ENCODE data around the gene GBP3. TPM values are rescaled to one million over a fixed set of nuclear protein-coding genes. Genes with fewer than 3 reads are reported as not detected.

GBP3 gene
- polyA plus RNA-seq, 2 of the 4 experiments (the other 2 are of a cell fraction): 0.98 to 1.9 TPM

GRCh38 chr1:88973520-88974137 is 49.0 kb downstream of the GBP3 start:
- Histone ChIP-seq H3K4me1 (no peaks in the 10 kb centered on the region), H3K9me3 (no peaks in the 10 kb centered on the region), H3K4me3 (no peak overlapping the region), H3K4me2 (no peak overlapping the region), H3K27ac (no peak overlapping the region)
- ChIA-PET CTCF (interaction anchor here (0.8 to 4.1 kb wide), 8 partner anchors 11 to 481 kb away, joined by 3 to 18 read pairs (median 4); no protein-coding TSS in a partner anchor), POLR2A (no interaction called here)
- DNase-seq (ENCODE audit: low read depth in 1 of 2, low spot score in 1 of 2): peak; percentile 6 to 25
- WGBS (ENCODE audit: missing lambda C conversion rate): 3% methylated on average over 2 of the region's 2 CpGs
- ATAC-seq: peak in 1 of 2 experiments; percentile 60; a peak in 3 of 6 replicates
- no peak for TF ChIP-seq HOXB5 (CRISPR knock-in tag; IDR thresholded peaks at IDR 0.05)
- TF ChIP-seq, protein P1, sequence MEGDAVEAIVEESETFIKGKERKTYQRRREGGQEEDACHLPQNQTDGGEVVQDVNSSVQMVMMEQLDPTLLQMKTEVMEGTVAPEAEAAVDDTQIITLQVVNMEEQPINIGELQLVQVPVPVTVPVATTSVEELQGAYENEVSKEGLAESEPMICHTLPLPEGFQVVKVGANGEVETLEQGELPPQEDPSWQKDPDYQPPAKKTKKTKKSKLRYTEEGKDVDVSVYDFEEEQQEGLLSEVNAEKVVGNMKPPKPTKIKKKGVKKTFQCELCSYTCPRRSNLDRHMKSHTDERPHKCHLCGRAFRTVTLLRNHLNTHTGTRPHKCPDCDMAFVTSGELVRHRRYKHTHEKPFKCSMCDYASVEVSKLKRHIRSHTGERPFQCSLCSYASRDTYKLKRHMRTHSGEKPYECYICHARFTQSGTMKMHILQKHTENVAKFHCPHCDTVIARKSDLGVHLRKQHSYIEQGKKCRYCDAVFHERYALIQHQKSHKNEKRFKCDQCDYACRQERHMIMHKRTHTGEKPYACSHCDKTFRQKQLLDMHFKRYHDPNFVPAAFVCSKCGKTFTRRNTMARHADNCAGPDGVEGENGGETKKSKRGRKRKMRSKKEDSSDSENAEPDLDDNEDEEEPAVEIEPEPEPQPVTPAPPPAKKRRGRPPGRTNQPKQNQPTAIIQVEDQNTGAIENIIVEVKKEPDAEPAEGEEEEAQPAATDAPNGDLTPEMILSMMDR (IDR thresholded peaks at IDR 0.05): peak; percentile 52
- TF ChIP-seq SMC3 (IDR thresholded peaks at IDR 0.05): 0 out of 3 replicates have a peak, but pooled peaks have one; percentile 28
- TF ChIP-seq RAD21 (conservative IDR thresholded peaks at IDR 0.05 in 1 of 2, IDR thresholded peaks at IDR 0.05 in 1 of 2): peak; percentile 46 to 55; a peak in 4 of 5 replicates
- FAIRE-seq: no peak

- FAIRE-seq (no peak), DNase-seq (ENCODE audit: low read depth in 1 of 2, low spot score in 1 of 2) (no peak), ATAC-seq (no peak)
- H3K4me3 ChIP-seq: no peak overlapping the region
- CTCF ChIA-PET: no interaction called here
- POLR2A ChIA-PET: no interaction called here
- no peaks in the 10 kb centered on the region for H3K9me3 ChIP-seq
- no peak for TF ChIP-seq EHF (CRISPR knock-in tag; IDR thresholded peaks at IDR 0.05)
- no peak for TF ChIP-seq PHF8 (IDR thresholded peaks at IDR 0.05; ENCODE audit: borderline replicate concordance, low read depth)
- TF ChIP-seq NFE2L2 (conservative IDR thresholded peaks at IDR 0.05; ENCODE audit: low read length): no peak
- TF ChIP-seq MYC (IDR thresholded peaks at IDR 0.05; ENCODE audit: borderline replicate concordance, low read length): no peak
- TF ChIP-seq KDM1A (IDR thresholded peaks at IDR 0.05; ENCODE audit: low read depth): no peak
- TF ChIP-seq MAZ (IDR thresholded peaks at IDR 0.05; ENCODE audit: borderline replicate concordance, low read depth, low read length): no peak
- no peak for TF ChIP-seq ZNF302 (CRISPR knock-in tag; IDR thresholded peaks at IDR 0.05)
- no peak for TF ChIP-seq CBX2 (IDR thresholded peaks at IDR 0.05; ENCODE audit: borderline replicate concordance, low read depth)
- no peak for TF ChIP-seq SMC3 (IDR thresholded peaks at IDR 0.05)
- TF ChIP-seq NR3C1 (IDR thresholded peaks at IDR 0.05): no peak
- TF ChIP-seq EP300 (IDR thresholded peaks at IDR 0.05): no peak
- no peak for TF ChIP-seq MAFK (IDR thresholded peaks at IDR 0.05; ENCODE audit: partially characterized antibody)
- no peak for TF ChIP-seq KDM5A (IDR thresholded peaks at IDR 0.05)
- TF ChIP-seq HOXB5 (CRISPR knock-in tag; IDR thresholded peaks at IDR 0.05): no peak
- no peak for TF ChIP-seq ZSCAN20 (CRISPR knock-in tag; IDR thresholded peaks at IDR 0.05)
- no peak for TF ChIP-seq CHD4 (IDR thresholded peaks at IDR 0.05; ENCODE audit: borderline replicate concordance)
- no peak for TF ChIP-seq USF2 (IDR thresholded peaks at IDR 0.05)
- H3K4me1 ChIP-seq: no peaks in the 10 kb centered on the region
- H3K27ac ChIP-seq: no peak overlapping the region
- no peak overlapping the region for H3K4me2 ChIP-seq
These were observed 60.9 kb downstream of the GBP3 start for GRCh38 chr1:88961647-88962275.

DNA sequence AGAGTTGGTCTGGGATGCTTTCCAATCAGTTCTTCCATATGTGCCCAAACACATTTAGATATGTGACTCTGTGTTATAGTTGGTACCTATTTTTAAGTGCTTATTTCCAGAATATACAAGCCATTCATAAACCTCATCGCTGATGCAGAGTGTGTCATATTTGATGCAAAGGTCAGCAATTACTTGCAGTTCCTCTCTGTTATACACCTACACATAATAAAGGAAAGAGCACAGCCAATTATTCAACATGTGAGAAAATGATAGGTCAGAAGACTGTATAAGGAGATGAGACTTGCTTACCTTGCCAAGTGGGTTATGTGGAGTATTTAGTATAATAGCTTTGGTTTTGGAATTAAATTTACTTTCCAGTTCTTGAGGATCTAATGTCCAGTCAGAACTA is 61.6 kb downstream of the GBP3 start:
- Histone ChIP-seq H3K9me3 (no peaks in the 10 kb centered on the region), H3K4me3 (no peak overlapping the region), H3K4me2 (no peak overlapping the region), H3K27ac (no peak overlapping the region), H3K4me1 (no peaks in the 10 kb centered on the region)
- no peak for FAIRE-seq
- no peak for ATAC-seq
- CTCF ChIA-PET: no interaction called here
- 100% methylated on average over 1 of the region's 1 CpG for whole genome bisulfite sequencing (ENCODE audit: missing lambda C conversion rate)
- no peak for DNase-seq (ENCODE audit: low read depth in 1 of 2, low spot score in 1 of 2)
- POLR2A ChIA-PET: no interaction called here
- TF ChIP-seq MAFK (IDR thresholded peaks at IDR 0.05; ENCODE audit: partially characterized antibody) (peak; percentile 7), KDM5A (IDR thresholded peaks at IDR 0.05) (no peak)

Small RNAs within 50 kb of the gene (small RNA-seq; reads per million reads assigned to genes)
- 0 reads per million in 6 experiments for gene RF00019

Other genes with a start within 250 kb of the GBP3 start
- gene GTF2B, start 131.3 kb downstream of the GBP3 start, polyA plus RNA-seq (2011; rRNA removed): 32.5 and 34.1 TPM in 2 replicates
- gene GTF2B, start 131.3 kb downstream of the GBP3 start, polyA plus RNA-seq (2017; fragmentation: RNase III; extraction: RNeasy Plus Mini Kit Qiagen cat#74134 plus additional on column Dnase treatment): 21.7 to 24.8 TPM (median 22.4 TPM) in 3 replicates
- gene KYAT3, start 30.2 kb downstream of the GBP3 start, polyA plus RNA-seq (2011; rRNA removed): 14.0 and 16.7 TPM in 2 replicates
- 9.0 to 11.2 TPM (median 10.2 TPM) in 3 replicates for gene KYAT3, start 30.2 kb downstream of the GBP3 start, polyA plus RNA-seq (2017; fragmentation: RNase III; extraction: RNeasy Plus Mini Kit Qiagen cat#74134 plus additional on column Dnase treatment)
- 3.7 and 3.8 TPM in 2 replicates for gene RBMXL1, start 30.2 kb downstream of the GBP3 start, polyA plus RNA-seq (2011; rRNA removed)
- 2.6 to 3.0 TPM (median 2.7 TPM) in 3 replicates for gene RBMXL1, start 30.2 kb downstream of the GBP3 start, polyA plus RNA-seq (2017; fragmentation: RNase III; extraction: RNeasy Plus Mini Kit Qiagen cat#74134 plus additional on column Dnase treatment)
- gene GBP1, start 42.3 kb upstream of the GBP3 start, polyA plus RNA-seq (2011; rRNA removed): 0.37 and 0.39 TPM in 2 replicates
- gene GBP1, start 42.3 kb upstream of the GBP3 start, polyA plus RNA-seq (2017; fragmentation: RNase III; extraction: RNeasy Plus Mini Kit Qiagen cat#74134 plus additional on column Dnase treatment): 0.10 to 0.47 TPM (median 0.46 TPM) in 3 replicates
- gene GBP2, start 103.2 kb upstream of the GBP3 start, polyA plus RNA-seq (2011; rRNA removed): 1.8 and 1.9 TPM in 2 replicates
- gene GBP2, start 103.2 kb upstream of the GBP3 start, polyA plus RNA-seq (2017; fragmentation: RNase III; extraction: RNeasy Plus Mini Kit Qiagen cat#74134 plus additional on column Dnase treatment): 1.3 to 1.7 TPM (median 1.6 TPM) in 3 replicates
- gene GBP7, start 153.1 kb upstream of the GBP3 start, polyA plus RNA-seq (2011; rRNA removed): not detected in 2 replicates
- gene GBP7, start 153.1 kb upstream of the GBP3 start, polyA plus RNA-seq (2017; fragmentation: RNase III; extraction: RNeasy Plus Mini Kit Qiagen cat#74134 plus additional on column Dnase treatment): not detected in 3 replicates
- gene GBP4, start 176.1 kb upstream of the GBP3 start, polyA plus RNA-seq (2011; rRNA removed): not detected in 2 replicates
- gene GBP4, start 176.1 kb upstream of the GBP3 start, polyA plus RNA-seq (2017; fragmentation: RNase III; extraction: RNeasy Plus Mini Kit Qiagen cat#74134 plus additional on column Dnase treatment): not detected in 3 replicates
- 0.04 and 0.07 TPM in 2 replicates for gene GBP5, start 250.0 kb upstream of the GBP3 start, polyA plus RNA-seq (2011; rRNA removed)
- gene GBP5, start 250.0 kb upstream of the GBP3 start, polyA plus RNA-seq (2017; fragmentation: RNase III; extraction: RNeasy Plus Mini Kit Qiagen cat#74134 plus additional on column Dnase treatment): not detected in 3 replicates